HL-60/S4 treated with retinoic acid at 250 ng/mL for 4 days and 3 days (cell line): Measurements from ENCODE around the gene LRR1.
"Not testable (repeated sequence)": the region's sequence is repeated elsewhere in the genome, so short reads cannot be mapped to it uniquely, and the experiment has no call there.

Source experiments
- in situ Hi-C: fragments of 300-500 bp; cut with MboI; formaldehyde crosslinking; loops from 2 replicates; pipeline ENCODE4 v1.7.0; 2022; ENCODE audit warnings: low sequenced_read_pairs

LRR1 gene

DNA sequence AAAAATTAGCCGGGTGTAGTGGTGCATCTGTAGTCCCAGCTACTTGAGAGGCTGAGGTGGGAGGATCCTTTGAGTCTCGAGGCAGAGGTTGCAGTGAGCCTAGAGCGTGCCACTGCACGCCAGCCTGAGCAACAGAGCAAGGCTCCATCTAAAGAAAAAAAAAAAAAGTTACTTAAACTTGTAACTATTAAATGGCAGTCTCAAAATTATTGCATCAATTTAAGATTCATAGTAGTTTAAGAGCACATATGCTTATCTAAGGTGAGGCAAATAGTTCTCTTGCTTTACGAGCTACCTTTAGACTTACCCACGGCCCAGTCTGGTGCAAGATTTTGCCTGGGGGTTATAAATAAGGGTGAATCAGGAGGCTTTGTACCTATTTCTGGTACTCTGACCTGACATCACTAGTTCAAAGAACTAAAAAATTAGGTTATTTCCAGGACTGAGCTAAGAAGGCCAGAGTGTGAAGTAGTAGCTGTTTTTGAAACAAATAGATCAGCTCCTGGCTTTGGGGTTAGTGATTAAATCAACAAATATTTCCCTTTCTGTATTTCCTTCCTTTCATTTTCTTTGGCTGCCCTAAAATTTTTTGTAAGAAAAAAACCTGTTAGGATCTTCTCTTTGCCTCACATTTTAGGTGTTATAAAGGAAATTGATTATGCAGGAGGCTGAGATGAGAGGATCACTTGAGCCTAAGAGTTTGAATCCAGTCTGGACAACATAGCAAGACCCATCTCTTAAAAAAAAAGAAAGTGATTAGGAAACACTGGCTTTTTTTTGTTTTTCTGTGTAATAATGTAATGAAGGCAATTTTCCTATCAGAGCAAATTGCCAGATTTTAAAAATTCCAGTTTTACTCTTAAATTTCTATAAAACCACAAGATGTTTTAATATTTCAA is 25.4 kb downstream of the LRR1 start:
- in situ Hi-C loops, result no loop called here

DNA sequence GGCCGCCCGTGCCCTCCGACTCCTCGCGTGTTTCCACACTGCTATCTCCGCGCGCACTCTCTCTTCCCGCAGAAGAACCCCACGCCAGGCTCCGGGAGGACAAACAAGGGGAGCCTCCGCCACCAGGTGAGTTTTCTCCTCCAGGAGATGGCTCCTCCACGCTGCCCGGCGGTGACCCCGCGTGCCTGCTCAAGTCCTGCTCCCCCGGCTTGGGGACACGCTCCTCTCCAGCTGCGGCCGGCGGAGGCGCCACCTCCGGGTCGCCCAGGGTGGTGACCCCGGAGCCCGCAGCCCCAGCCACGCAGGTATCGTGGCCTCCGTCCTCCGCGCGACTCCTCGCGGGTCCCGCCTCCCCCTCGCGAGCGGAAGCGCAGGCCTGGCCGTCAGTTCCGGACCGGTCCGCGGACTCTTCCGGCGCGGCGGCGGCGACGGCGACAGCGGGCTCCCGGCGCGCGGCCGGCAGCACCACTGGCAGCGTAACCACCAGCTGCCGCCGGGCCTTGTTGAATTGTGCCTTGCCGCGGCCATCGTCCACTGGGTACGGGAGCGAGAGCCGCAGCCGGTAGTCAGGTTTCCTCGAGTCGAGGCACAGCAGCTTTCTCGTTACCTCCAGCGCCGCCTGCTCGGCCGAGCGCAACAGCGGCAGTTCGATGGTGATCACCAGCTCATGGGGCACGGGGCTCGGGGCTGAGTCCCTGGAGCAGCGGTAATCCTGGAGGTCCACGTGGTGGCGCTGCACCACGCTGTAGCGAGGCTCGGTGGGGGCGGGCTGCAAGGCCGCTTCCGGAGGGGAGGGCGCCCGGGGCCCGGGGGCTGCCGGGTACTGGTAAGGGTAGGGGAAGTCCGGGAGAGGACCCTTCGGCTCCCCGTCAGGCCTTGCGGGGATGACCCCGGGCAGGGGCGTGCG is 35.2 kb downstream of the LRR1 start:
- in situ Hi-C loops, result no loop called here

DNA sequence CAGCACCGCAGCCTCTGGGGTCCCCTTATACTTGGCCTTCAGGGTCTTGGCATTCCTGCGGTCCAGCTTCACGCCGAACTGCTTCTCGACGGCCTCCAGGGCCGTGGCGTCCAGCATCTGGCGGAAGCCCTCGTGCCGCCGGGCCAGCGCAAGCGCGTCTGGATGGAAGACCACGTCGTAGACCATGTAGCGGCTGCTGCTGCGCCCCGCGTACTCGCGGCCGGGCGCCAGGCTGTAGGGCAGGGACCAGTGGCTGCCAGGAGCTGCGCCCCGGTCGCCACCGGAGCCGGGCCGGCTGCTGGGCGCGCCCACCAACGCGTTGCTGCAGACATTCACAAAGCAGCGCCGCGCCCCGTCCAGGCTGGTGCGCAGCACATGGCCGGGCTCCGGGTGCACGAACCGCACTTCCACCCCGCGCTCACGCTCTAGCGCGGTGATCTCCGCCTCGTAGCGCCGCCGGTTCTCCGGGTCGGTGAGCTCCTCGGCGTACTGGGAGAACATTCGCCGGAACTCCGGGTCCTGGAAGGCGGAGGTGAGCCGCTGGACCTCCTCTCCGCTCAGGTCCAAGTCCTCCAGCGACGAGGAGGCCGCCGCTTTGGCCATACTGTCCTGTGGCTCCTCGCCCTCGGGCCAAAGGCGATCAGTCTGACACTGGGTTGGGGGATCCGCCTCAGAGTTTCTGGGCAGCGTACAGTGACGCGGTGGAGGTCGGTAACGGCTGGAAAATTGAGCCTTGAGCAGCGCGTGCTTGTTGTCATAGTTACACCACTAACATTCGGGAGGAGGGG is 36.0 kb downstream of the LRR1 start, which contains the start of gene DNAAF2:
Gene DNAAF2, minus strand, starts transcription at position 698 of the 788 bp plus-strand sequence. Its CDS starts 95 bp downstream, at position 603.
- in situ Hi-C loops, result no loop called here

DNA sequence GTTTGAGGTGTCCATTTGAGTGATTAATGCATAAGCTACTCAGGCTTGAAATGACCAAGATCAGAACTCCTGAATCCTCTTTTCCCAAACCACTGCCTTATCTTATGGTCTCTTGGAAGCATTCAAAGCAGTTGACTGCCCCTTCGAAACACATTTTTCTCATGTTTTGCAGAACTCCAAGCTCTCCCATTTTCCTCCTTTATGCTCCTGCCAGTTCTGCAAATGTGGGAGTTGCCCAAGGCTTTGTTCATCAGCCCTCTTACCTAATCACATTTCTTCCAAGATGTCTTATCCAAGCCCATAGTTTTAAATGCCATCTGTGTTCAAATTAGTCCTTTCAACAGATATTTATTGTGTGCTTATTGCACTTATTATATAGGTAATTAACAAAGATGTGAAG is 38.1 kb downstream of the LRR1 start:
- in situ Hi-C loops, result no loop called here

DNA sequence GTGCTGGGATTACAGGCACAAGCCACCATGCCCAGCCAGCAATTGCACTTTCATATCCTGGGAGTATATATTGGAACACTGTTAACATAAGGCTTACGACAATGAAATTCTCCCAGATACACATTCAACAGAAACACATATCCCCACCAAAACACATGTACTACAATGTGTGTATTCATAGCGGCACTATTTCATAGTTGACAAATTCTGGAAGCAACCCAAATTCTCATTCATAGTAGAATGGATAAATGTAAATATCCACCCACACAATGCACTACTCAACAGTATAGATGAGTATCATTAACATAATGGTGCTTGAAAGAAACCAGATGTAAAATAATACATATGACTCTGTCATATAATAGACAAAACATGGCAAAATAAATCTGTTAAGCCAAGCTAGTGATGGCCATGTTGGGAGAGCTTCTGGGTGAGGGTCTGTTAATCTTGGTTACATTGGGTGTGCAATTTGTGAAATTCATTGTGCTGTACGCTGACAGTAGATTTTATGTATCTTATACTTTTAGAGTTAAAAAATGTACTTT is 38.9 kb downstream of the LRR1 start:
- in situ Hi-C loops, result no loop called here

DNA sequence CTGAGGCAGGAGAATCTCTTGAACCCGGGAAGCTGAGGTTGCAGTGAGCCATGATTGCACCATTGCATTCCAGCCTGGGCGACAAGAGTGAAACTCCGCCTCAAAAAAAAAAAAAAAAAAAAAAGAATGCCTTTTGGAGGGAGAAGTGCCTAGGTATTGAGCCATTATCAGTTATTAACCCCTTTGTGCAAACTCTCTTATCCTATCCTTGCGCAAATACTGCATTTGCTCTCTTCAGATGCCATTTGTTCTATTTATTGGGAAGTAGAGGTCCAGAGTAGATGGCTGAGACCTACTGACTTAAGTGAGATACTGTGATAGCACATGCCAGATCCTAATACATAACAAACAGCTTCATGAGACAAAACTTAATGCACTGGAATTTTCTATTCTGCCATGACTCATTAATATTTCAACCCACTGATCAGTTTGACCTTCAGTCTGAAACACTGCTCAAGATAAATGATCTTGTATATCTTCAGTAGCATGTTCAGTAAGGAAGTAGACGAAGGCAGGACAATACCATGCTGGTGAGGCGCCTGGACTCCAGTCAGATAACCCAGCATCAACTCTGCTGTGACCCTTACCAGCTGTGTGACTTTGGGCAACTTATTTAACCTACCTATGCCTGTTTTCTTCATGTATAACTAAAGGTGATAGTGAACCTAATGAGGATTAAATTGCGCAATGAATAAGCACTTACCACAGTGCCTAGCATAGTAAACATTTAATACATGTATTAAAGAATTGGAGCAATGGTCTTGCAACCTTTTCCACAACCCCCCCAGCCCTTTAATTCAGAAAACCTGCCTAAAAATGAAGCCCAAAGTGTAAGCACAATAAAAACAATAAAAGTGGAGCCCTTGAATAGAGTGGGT is 42.0 kb downstream of the LRR1 start:
- in situ Hi-C loops, result no loop called here

DNA sequence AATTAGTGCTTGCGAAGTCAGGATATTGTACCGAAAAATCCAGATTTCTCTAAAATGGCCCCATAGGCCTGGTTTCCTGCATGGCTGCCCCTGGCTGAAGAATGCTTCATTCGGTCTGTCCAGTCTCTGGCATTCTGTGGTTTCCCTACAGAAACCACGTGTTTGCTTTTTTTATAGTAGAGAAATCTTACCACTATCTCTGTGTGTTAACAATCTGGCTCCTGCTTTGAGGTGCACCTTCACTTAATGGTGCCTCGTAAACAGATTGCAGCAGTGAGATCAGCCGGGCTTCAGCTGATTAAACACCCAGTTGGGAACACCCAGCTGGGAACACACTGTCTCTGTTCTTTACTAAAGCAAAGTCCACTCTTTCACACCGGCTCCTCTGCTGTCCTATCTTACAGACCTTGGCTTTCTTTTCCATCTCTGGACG is 43.0 kb downstream of the LRR1 start:
- in situ Hi-C loops, result no loop called here

DNA sequence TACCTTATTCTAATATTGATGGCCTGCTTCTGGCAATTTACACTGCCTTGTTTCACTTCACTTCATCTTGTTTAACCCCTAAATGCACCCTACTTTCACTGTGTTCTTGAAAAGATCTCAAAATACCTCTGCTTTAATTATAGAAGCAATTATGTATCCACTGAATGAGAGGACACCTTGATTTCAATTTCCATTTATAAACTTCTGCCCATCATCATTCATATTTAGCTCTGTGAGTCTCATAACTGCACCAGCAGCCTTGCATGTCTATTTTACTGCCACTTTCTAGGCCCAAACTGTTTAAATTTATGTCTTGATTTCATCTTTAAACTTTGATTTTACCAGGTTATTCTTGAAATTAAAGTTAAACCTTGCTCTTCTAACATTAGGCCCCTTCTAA is 43.4 kb downstream of the LRR1 start:
- in situ Hi-C loops, result no loop called here

DNA sequence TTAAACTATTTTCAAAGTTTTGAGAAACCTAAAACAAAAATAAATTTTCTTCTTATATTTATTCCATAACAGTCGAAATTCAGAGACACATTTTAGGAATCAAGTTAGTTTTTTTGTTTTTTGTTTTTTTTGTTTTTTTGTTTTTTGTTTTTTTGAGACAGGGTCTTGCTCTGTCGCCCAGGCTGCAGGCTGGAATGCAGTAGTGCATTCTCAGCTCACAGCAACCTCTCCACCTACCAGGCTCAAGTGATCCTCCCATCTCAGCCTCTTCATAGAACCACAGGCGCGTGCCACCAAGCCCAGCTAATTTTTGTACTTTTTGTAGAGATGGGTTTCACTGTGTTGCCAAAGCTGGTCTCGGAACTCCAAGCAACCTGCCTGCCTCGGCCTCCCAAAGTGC is 54.8 kb downstream of the LRR1 start:
- in situ Hi-C loops, result no loop called here

DNA sequence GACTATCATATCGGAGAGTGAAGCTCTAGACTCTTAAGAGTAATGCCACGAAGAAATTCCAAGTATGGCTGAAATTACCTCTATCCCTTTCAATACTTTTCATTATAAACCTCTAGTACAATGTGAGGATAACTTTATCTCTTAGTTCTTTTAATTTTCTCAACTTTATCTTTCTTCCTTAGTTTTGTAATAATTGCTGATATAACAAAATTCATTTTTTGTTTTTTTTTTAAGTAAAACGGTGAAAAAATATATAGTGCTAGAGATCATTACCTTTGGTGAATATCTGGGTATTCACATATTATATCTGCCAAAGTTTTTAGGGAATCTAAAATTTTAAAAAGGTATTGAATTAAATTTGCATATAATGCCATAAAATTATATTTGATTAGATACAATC is 55.8 kb downstream of the LRR1 start:
- in situ Hi-C loops, result no loop called here

DNA sequence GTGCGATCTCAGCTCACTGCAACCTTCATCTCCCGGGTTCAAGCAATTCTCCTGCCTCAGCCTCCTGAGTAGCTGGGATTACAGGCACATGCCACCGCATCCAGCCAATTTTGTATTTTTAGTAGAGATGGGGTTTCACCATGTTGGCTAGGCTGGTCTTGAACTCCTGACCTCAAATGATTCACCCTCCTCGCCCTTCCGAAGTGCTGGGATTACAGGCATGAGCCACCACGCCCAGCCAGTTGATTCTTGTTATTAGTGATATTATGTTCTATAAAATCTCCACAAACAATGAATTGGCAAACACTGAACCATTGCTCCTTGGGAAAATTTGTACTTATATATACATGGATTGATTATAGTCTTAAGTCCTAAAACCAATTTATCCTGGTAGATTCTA is 58.8 kb downstream of the LRR1 start:
- in situ Hi-C loops, result not testable (repeated sequence)

DNA sequence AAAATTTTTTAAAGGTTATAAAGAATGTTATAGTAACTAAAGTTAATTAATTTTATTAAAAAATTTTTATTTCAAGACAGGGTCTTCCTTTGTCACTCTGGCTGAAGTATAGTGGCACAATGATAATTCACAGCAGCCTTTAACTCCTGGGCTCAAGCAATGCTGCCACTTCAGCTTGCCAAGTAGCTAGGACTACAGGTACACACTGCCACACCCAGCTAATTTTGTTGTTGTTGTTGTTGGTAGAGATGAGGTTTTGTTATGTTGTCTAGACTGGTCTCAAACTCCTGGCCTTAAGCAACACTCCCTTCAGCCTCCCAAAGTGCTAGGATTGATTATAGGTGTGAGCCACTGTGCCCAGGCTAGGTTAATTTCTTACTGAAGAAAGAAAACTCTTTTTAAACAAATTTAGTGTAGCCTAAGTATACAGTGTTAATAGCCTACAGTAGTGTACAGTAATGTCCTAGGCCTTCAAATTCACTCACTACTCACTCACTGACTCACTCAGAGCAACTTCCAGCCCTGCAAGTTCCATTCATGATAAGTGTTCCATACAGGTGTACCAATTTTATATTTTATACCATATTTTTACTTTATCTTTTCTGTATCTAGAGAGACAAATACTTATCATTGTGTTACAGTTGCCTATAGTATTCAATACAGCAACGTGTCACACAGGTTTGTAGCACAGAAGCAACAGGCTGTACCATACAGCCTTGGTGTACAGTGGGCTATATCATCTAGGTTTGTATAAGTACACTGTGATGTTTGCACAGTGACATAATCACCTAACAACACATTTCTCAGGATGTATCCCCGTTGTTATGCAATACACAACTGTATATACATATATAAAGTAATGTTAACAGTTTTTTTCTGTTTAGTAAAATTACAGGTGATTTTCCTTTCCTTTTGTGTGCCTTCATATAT is 61.1 kb downstream of the LRR1 start:
- in situ Hi-C loops, result no loop called here
